Activated CD4-positive, alpha-beta T cell treated with anti-CD3 and anti-CD28 coated beads, Interleukin-2, amount 50 U/mL, for 48 hours (primary cell): ENCODE results near the gene PROSER3.
"Not testable (repeated sequence)": the region's sequence is repeated elsewhere in the genome, so short reads cannot be mapped to it uniquely, and the experiment has no call there.

Source experiments
- DNase-seq, 2 experiments: peaks; one replicate each; pipeline ENCODE4 v3.0.0-alpha.2; 2020

Gene PROSER3

DNA sequence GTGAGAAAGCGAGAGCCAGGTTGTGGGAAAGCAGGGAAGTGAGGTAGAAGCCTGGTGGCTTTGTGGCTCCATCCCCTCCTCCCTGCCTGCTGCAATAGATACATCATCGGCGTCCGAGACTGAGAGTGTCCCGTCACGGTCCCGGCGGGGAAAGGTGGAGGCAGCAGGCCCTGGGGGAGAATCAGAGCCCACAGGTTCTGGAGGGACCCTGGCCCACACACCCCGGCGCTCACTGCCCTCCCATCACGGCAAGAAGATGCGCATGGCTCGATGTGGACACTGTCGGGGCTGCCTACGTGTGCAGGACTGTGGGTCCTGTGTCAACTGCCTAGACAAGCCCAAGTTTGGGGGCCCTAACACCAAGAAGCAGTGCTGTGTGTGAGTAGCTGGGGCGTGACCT is 35.1 kb upstream of the PROSER3 start:
- DNase-seq: no peak

DNA sequence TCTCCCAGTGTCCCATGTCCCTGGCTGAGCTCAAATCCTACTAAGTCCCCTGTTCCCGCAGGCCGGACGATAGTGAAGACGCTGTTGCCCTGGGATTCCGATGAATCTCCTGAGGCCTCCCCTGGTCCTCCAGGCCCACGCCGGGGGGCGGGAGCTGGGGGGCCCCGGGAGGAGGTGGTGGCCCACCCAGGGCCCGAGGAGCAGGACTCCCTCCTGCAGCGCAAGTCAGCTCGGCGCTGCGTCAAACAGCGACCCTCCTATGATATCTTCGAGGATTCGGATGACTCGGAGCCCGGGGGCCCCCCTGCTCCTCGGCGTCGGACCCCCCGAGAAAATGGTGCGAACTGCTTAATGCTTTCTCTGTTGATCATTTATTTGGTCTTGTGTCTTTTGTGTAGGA is 34.3 kb upstream of the PROSER3 start:
- no peak for DNase-seq

- not testable (repeated sequence) for DNase-seq
Observed at GRCh38 chr19:35724132-35724531, 33.8 kb upstream of the PROSER3 start.

DNA sequence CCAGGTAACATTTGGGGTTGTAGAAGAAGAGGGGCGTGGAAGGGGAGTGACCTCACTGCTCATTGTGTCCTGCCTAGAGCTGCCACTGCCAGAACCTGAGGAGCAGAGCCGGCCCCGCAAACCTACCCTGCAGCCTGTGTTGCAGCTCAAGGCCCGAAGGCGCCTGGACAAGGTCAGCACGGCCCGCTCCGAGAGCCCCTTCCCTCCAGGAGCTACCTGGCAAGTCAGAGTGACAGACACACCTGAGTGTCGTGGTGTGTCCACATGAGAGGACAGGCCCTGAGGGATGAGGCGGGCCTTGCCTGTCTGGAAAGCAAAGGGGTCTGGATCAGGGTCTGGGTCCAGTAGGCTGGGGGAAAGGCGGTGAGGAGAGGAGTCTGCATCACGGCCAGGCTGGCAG is 33.4 kb upstream of the PROSER3 start:
- DNase-seq: no peak

GRCh38 chr19:35725216-35725861 is 32.6 kb upstream of the PROSER3 start:
- DNase-seq: no peak

DNA sequence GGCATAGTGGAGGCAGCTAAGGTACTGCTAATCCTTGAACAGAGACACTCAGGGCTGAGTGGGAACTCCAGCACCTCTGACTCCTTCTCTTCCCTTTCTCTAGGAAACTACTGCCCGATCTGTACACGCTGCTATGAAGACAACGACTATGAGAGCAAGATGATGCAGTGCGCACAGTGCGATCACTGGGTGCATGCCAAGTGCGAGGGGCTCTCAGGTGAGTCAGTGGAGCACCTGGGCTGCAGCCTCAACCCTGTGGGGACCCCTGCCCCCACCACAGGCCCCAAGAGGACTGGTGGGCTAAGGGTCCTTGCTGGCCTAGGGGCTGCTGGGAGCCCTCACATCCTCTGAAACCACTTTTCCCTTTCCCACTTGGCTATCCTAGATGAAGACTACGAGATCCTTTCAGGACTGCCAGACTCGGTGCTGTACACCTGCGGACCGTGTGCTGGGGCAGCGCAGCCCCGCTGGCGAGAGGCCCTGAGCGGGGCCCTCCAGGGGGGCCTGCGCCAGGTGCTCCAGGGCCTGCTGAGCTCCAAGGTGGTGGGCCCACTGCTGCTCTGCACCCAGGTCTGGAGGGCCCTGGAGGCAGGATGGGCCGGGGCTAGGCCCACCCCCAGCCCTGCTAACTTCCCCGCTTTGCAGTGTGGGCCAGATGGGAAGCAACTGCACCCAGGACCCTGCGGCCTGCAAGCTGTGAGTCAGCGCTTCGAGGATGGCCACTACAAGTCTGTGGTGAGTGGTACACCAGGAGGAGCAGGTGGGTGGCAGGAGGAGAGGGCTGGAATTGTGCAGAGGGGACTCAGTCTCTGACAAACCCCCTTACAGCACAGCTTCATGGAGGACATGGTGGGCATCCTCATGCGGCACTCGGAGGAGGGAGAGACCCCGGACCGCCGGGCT is 30.7 kb upstream of the PROSER3 start:
- DNase-seq: no peak

- no peak for DNase-seq
Observed at GRCh38 chr19:35727956-35728706, 29.8 kb upstream of the PROSER3 start.

DNA sequence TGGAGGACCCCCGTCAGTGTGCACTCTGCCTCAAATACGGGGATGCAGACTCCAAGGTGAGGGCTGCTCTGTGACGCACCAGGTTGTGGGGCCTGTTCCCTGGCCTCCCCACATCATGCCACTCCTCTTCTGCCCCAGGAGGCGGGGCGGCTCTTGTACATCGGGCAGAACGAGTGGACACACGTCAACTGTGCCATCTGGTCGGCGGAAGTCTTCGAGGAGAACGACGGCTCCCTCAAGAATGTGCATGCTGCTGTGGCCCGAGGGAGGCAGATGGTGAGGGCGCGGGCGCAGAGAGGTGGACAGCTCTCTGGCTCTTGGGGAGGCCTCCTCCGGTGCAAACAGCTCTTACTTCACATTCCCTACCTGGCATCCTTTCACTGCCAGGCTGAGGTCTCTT is 29.0 kb upstream of the PROSER3 start:
- no peak for DNase-seq

- no peak for DNase-seq
Observed at GRCh38 chr19:35729763-35730162, 28.2 kb upstream of the PROSER3 start.

DNA sequence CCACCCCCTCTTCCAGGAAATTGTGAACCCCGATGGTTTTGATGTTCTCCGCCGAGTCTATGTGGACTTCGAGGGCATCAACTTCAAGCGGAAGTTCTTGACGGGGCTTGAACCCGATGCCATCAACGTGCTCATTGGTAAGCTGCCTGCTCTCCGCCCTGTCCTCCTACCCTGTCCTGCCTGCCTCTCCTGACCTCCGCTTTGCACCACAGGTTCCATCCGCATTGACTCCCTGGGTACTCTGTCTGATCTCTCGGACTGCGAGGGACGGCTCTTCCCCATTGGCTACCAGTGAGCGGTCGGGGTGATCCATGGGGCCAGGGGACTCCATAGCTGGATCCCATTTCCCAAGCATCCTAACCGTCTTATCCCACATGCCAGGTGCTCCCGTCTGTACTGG is 27.6 kb upstream of the PROSER3 start:
- DNase-seq: no peak

DNA sequence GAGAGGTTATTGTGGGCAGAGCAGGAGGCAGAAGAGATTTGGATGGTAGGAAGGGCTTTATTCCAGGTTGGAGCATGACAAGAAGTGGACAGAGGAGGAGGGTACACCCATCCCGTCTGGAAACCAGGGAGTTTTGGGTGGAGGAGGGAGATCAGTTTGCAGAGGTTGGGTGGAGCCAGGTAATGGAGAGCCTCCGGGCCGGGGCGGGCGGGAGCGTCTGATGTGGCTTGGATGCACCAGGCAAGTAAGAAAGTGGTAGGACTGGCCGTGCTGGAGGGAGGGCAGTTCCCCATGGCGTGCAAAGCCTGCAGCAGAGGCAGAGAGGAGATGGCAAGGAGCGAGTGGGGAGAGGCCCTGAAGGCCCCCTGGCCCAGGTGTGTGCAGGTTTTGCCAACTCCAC is 26.6 kb upstream of the PROSER3 start:
- no peak for DNase-seq

- no peak for DNase-seq
Observed at GRCh38 chr19:35731779-35732405, 26.1 kb upstream of the PROSER3 start.

- DNase-seq: no peak
Observed at GRCh38 chr19:35732540-35733179, 25.3 kb upstream of the PROSER3 start.

DNA sequence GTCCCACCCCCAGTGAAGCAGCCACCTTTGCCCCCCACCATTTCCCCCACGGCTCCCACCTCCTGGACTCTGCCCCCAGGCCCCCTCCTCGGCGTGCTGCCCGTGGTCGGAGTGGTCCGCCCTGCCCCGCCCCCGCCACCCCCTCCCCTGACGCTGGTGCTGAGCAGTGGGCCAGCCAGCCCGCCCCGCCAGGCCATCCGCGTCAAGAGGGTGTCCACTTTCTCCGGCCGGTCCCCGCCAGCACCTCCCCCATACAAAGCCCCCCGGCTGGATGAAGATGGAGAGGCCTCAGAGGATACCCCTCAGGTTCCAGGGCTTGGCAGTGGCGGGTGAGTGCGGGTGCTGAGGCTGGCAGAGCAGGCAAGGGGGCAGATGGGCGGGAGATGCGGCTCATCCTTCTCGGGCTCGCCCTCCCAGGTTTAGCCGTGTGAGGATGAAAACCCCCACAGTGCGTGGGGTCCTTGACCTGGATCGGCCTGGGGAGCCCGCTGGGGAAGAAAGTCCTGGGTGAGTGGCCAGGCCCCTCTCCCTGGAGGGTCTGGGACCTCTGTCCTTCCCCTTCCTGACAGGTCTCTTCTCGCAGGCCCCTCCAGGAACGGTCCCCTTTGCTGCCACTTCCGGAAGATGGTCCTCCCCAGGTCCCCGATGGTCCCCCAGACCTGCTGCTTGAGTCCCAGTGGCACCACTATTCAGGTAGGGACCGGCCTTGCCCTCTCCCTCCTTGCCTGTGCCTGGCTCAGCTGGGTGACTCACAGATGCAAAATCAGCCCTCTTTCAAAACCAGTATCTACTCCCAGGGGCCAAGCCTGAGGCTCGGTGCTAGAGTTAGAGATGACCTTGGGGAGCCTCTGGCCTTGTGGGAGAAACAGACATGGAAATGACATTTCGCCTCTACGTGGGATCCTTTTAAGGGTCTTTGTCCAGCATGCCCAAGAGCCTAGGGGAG is 24.5 kb upstream of the PROSER3 start:
- DNase-seq: no peak

- DNase-seq: no peak
Observed at GRCh38 chr19:35734273-35734672, 23.7 kb upstream of the PROSER3 start.

- no peak for DNase-seq
Observed at GRCh38 chr19:35734889-35735288, 23.1 kb upstream of the PROSER3 start.

DNA sequence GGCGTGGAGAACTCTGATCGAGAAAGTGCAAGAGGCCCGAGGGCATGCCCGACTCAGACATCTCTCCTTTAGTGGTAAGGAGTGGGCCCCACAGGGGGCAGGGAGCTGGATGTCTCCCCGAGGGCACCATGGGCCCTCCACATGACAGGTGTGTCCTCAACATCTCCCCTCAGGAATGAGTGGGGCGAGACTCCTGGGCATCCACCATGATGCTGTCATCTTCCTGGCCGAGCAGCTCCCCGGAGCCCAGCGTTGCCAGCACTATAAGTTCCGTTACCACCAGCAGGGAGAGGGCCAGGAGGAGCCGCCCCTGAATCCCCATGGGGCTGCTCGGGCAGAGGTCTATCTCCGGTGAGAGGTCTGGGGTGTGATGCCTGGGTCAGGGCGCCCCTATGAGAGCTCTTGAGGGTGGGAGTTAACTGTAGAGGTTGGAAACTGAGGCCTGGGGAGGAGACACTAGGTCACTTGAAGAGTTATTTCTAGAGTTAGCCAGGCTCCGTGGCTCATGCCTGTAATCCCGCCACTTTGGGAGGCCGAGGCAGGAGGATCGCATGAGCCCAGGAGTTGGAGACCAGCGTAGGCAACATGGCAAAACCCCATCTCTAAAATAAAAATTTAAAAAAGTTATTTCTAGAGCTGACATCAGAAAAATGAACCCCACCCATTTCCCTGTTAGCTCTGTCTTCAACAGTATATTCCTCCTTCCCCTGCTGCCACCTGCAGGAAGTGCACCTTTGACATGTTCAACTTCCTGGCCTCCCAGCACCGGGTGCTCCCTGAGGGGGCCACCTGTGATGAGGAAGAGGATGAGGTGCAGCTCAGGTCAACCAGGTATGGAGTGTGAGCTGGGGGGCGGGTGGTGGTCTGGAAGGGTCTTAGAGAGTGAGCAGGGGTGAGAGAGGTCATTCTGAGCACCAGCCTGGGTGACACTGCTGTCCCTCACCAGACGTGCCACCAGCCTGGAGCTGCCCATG is 20.8 kb upstream of the PROSER3 start:
- no peak for DNase-seq

DNA sequence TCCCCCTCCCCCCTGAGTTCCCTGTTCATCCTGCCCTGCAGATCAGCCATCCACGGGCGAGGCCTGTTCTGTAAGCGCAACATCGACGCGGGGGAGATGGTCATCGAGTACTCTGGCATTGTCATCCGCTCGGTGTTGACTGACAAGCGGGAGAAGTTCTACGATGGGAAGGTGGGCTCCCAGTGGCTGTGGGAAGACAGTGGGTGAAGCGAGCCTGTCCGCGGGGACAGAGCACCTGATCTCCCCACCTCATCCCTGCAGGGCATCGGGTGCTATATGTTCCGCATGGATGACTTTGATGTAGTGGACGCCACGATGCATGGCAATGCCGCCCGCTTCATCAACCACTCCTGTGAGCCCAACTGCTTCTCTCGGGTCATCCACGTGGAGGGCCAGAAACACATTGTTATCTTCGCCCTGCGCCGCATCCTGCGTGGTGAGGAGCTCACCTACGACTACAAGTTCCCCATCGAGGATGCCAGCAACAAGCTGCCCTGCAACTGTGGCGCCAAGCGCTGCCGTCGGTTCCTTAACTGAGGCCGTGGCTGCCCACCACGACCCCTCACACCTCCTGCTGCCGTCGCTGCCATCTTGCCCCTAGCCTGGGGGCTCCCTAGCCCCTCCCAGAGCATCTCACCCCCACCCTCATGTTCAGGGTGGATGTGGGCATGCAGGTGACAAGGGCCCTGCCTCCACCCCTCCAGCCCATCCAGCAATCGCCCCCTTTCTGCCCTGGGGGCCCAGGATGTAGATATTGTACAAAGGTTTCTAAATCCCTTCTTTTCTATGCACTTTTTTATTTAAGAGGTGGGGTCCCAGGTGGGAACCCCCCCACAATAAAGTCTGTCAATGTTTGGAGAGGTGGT is 19.7 kb upstream of the PROSER3 start:
- no peak for DNase-seq

DNA sequence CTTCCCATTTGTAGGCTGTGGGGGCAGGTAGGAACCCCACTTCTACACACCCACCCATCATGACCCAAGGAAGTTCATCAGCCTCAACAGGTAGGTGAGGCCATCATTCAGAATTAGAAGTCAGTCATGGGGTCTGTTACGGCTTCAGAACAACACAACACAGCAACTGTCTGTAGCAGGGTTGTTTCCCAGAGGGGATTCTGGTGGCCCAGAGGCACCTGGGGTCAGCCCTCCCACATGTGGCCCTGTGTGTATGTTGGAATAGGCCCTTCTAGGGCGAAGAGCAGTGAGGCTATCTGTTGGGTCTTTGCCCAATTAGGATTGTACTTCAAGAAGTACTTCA is 19.1 kb upstream of the PROSER3 start:
- DNase-seq: no peak
